ENCODE measurements around the gene TMED6. TPM values are rescaled to one million over a fixed set of nuclear protein-coding genes. Genes with fewer than 3 reads are reported as not detected.
"Not testable (repeated sequence)": the region's sequence is repeated elsewhere in the genome, so short reads cannot be mapped to it uniquely, and the experiment has no call there.

The TMED6 gene
- total RNA-seq, 2 donors from 2014 or later = 1.5 TPM; not detected in 1

- no peak for ATAC-seq (ENCODE audit: insufficient number of reproducible peaks, low FRiP score, low read depth)
- no peak for TF ChIP-seq CTCF (IDR thresholded peaks at IDR 0.05)
These were observed 49.3 kb downstream of the TMED6 start for GRCh38 chr16:69302301-69302700.

GRCh38 chr16:69301861-69302260, 49.7 kb downstream of the TMED6 start:
- H3K9me3 ChIP-seq = no peaks in the 10 kb centered on the region
- H3K36me3 ChIP-seq = peaks cover 14% of the 10 kb centered on the region
- no peak for ATAC-seq (ENCODE audit: insufficient number of reproducible peaks, low FRiP score, low read depth)
- no peaks in the 10 kb centered on the region for H3K27me3 ChIP-seq (replicated peaks; ENCODE audit: insufficient read depth)
- H3K4me1 ChIP-seq (ENCODE audit: control insufficient read depth in 1 of 2, low read depth in 2 of 2) = no peaks in the 10 kb centered on the region
- no peak overlapping the region for H3K27ac ChIP-seq
- DNase-seq (ENCODE audit: low spot score) = no peak
- H3K4me3 ChIP-seq = no peak overlapping the region
- no peak for TF ChIP-seq CTCF (IDR thresholded peaks at IDR 0.05)

More at GRCh38 chr16:69302301-69302700, 49.3 kb downstream of the TMED6 start:
- no peak overlapping the region for H3K4me3 ChIP-seq
- no peaks in the 10 kb centered on the region for H3K4me1 ChIP-seq (ENCODE audit: control insufficient read depth in 1 of 2, low read depth in 2 of 2)
- H3K27ac ChIP-seq = no peak overlapping the region
- peaks cover 14% of the 10 kb centered on the region for H3K36me3 ChIP-seq
- DNase-seq (ENCODE audit: low spot score) = no peak
- H3K27me3 ChIP-seq (replicated peaks; ENCODE audit: insufficient read depth) = no peaks in the 10 kb centered on the region
- H3K9me3 ChIP-seq = no peaks in the 10 kb centered on the region

- Histone ChIP-seq H3K27me3 (replicated peaks; ENCODE audit: insufficient read depth) (no peaks in the 10 kb centered on the region), H3K27ac (no peak overlapping the region), H3K4me3 (no peak overlapping the region), H3K4me1 (ENCODE audit: control insufficient read depth in 1 of 2, low read depth in 2 of 2) (no peaks in the 10 kb centered on the region), H3K36me3 (peaks cover 14% of the 10 kb centered on the region), H3K9me3 (no peaks in the 10 kb centered on the region)
- no peak for DNase-seq (ENCODE audit: low spot score)
- ATAC-seq (ENCODE audit: insufficient number of reproducible peaks, low FRiP score, low read depth) = no peak
- TF ChIP-seq CTCF (IDR thresholded peaks at IDR 0.05) = no peak
These were observed 50.4 kb downstream of the TMED6 start for GRCh38 chr16:69301187-69301586.

- Histone ChIP-seq H3K36me3 (peaks cover 8% of the 10 kb centered on the region), H3K4me3 (no peak overlapping the region), H3K4me1 (ENCODE audit: control insufficient read depth in 1 of 2, low read depth in 2 of 2) (no peaks in the 10 kb centered on the region), H3K27ac (no peak overlapping the region), H3K9me3 (no peaks in the 10 kb centered on the region), H3K27me3 (replicated peaks; ENCODE audit: insufficient read depth) (no peaks in the 10 kb centered on the region)
- ATAC-seq (ENCODE audit: insufficient number of reproducible peaks, low FRiP score, low read depth) (no peak), DNase-seq (ENCODE audit: low spot score) (no peak)
- no peak for TF ChIP-seq CTCF (IDR thresholded peaks at IDR 0.05)
These were observed 53.3 kb downstream of the TMED6 start for GRCh38 chr16:69298261-69298660.

GRCh38 chr16:69296771-69297170, 54.8 kb downstream of the TMED6 start:
- H3K36me3 ChIP-seq; H3K27ac ChIP-seq; ATAC-seq (ENCODE audit: insufficient number of reproducible peaks, low FRiP score, low read depth); H3K27me3 ChIP-seq (replicated peaks; ENCODE audit: insufficient read depth); H3K9me3 ChIP-seq; H3K4me3 ChIP-seq; DNase-seq (ENCODE audit: low spot score); H3K4me1 ChIP-seq (ENCODE audit: control insufficient read depth in 1 of 2, low read depth in 2 of 2): not testable (repeated sequence)

GRCh38 chr16:69294051-69294450, 57.5 kb downstream of the TMED6 start:
- DNase-seq (ENCODE audit: low spot score) (no peak), ATAC-seq (ENCODE audit: insufficient number of reproducible peaks, low FRiP score, low read depth) (no peak)
- TF ChIP-seq CTCF (IDR thresholded peaks at IDR 0.05) = no peak
- Histone ChIP-seq H3K27ac (no peak overlapping the region), H3K4me1 (ENCODE audit: control insufficient read depth in 1 of 2, low read depth in 2 of 2) (no peaks in the 10 kb centered on the region), H3K36me3 (no peaks in the 10 kb centered on the region), H3K9me3 (no peaks in the 10 kb centered on the region), H3K27me3 (replicated peaks; ENCODE audit: insufficient read depth) (no peaks in the 10 kb centered on the region), H3K4me3 (no peak overlapping the region)
